GM21717 (cell line): Measurements from ENCODE around the gene CKAP4.

ENCODE experiments used
- ATAC-seq: cut with Tn5 transposase; IDR thresholded peaks from one replicate; pipeline ENCODE4 v1.9.1; 2021; ENCODE audit warnings: mild to moderate bottlenecking, moderate library complexity; ENCODE audit not compliant: unreplicated experiment

CKAP4 gene

GRCh38 chr12:106245767-106246166, 2.1 kb downstream of the CKAP4 start:
- no peak for ATAC-seq

- no peak for ATAC-seq
Measured at GRCh38 chr12:106243620-106244019, 4.2 kb downstream of the CKAP4 start.

GRCh38 chr12:106240821-106241220, 7.0 kb downstream of the CKAP4 start:
- no peak for ATAC-seq

- no peak for ATAC-seq
Measured at GRCh38 chr12:106239951-106240335, 7.9 kb downstream of the CKAP4 start.

- no peak for ATAC-seq
Measured at GRCh38 chr12:106239241-106239950, 8.4 kb downstream of the CKAP4 start.

GRCh38 chr12:106238146-106238545, 9.7 kb downstream of the CKAP4 start:
- no peak for ATAC-seq

- no peak for ATAC-seq
Measured at GRCh38 chr12:106235770-106236169, 12.1 kb downstream of the CKAP4 start.

- no peak for ATAC-seq
Measured at GRCh38 chr12:106234449-106234848, 13.4 kb downstream of the CKAP4 start.

GRCh38 chr12:106233011-106233410, 14.8 kb downstream of the CKAP4 start:
- no peak for ATAC-seq

GRCh38 chr12:106229036-106229591, 18.7 kb downstream of the CKAP4 start:
- ATAC-seq: no peak

GRCh38 chr12:106228320-106228710, 19.5 kb downstream of the CKAP4 start:
- ATAC-seq: no peak

- no peak for ATAC-seq
Measured at GRCh38 chr12:106227641-106228319, 20.0 kb downstream of the CKAP4 start.

GRCh38 chr12:106226884-106227640, 20.8 kb downstream of the CKAP4 start:
- no peak for ATAC-seq

- no peak for ATAC-seq
Measured at GRCh38 chr12:106224355-106224706, 23.5 kb downstream of the CKAP4 start.

GRCh38 chr12:106223485-106224354, 24.1 kb downstream of the CKAP4 start:
- ATAC-seq: no peak

GRCh38 chr12:106220536-106220935, 27.3 kb downstream of the CKAP4 start:
- ATAC-seq: no peak

GRCh38 chr12:106219043-106219442, 28.8 kb downstream of the CKAP4 start:
- ATAC-seq: no peak

GRCh38 chr12:106217706-106218105, 30.1 kb downstream of the CKAP4 start:
- no peak for ATAC-seq

- no peak for ATAC-seq
Measured at GRCh38 chr12:106214571-106214970, 33.2 kb downstream of the CKAP4 start.

GRCh38 chr12:106213662-106214061, 34.2 kb downstream of the CKAP4 start:
- no peak for ATAC-seq

GRCh38 chr12:106211973-106212372, 35.8 kb downstream of the CKAP4 start:
- no peak for ATAC-seq
